ENCODE results near the gene COL6A1.

Gene COL6A1

GRCh38 chr21:46018615-46019014 is 37.0 kb downstream of the COL6A1 start:
- H2AFZ ChIP-seq (ENCODE audit: low read length) = no peak overlapping the region
- no peak overlapping the region for H3K4me3 ChIP-seq (ENCODE audit: low read depth, low read length, poor library complexity, severe bottlenecking)
- no peaks in the 10 kb centered on the region for H3K27me3 ChIP-seq (ENCODE audit: insufficient read depth, low read length)
- H3K79me2 ChIP-seq (ENCODE audit: insufficient read depth, low read length) = no peaks in the 10 kb centered on the region
- no peaks in the 10 kb centered on the region for H3K9me3 ChIP-seq (ENCODE audit: low read length)
- H4K20me1 ChIP-seq (ENCODE audit: insufficient read depth, low read length) = no peaks in the 10 kb centered on the region
- H3K9me2 ChIP-seq (ENCODE audit: low read depth, low read length) = no peaks in the 10 kb centered on the region
- H3K27ac ChIP-seq (ENCODE audit: low read depth, low read length, poor library complexity, severe bottlenecking) = no peak overlapping the region
- H3K4me2 ChIP-seq (ENCODE audit: low read length) = no peak overlapping the region
- H3K9ac ChIP-seq (ENCODE audit: low read length) = no peak overlapping the region
- no peaks in the 10 kb centered on the region for H3K36me3 ChIP-seq (ENCODE audit: insufficient read depth, low read length)
- H3F3A ChIP-seq (ENCODE audit: insufficient read depth, low read length) = no peaks in the 10 kb centered on the region
- no peaks in the 10 kb centered on the region for H3K4me1 ChIP-seq (ENCODE audit: insufficient read depth, low read length, severe bottlenecking)
- TF ChIP-seq EZH2 (IDR thresholded peaks at IDR 0.05; ENCODE audit: borderline replicate concordance, low read length) = no peak

- Histone ChIP-seq H3K79me2 (ENCODE audit: insufficient read depth, low read length) (no peaks in the 10 kb centered on the region), H3K4me3 (ENCODE audit: low read depth, low read length, poor library complexity, severe bottlenecking) (no peak overlapping the region), H3K27me3 (ENCODE audit: insufficient read depth, low read length) (no peaks in the 10 kb centered on the region), H3K4me1 (ENCODE audit: insufficient read depth, low read length, severe bottlenecking) (no peaks in the 10 kb centered on the region), H3K9ac (ENCODE audit: low read length) (no peak overlapping the region), H3K9me2 (ENCODE audit: low read depth, low read length) (no peaks in the 10 kb centered on the region), H2AFZ (ENCODE audit: low read length) (no peak overlapping the region), H3K9me3 (ENCODE audit: low read length) (no peaks in the 10 kb centered on the region), H3K27ac (ENCODE audit: low read depth, low read length, poor library complexity, severe bottlenecking) (no peak overlapping the region), H3F3A (ENCODE audit: insufficient read depth, low read length) (no peaks in the 10 kb centered on the region), H3K36me3 (ENCODE audit: insufficient read depth, low read length) (no peaks in the 10 kb centered on the region), H3K4me2 (ENCODE audit: low read length) (no peak overlapping the region), H4K20me1 (ENCODE audit: insufficient read depth, low read length) (no peaks in the 10 kb centered on the region)
- TF ChIP-seq EZH2 (IDR thresholded peaks at IDR 0.05; ENCODE audit: borderline replicate concordance, low read length) (no peak), CTCF (IDR thresholded peaks at IDR 0.05; ENCODE audit: low read length) (no peak)
These were observed 39.0 kb downstream of the COL6A1 start for GRCh38 chr21:46020581-46020980.

- Histone ChIP-seq H3F3A (ENCODE audit: insufficient read depth, low read length) (no peaks in the 10 kb centered on the region), H3K27ac (ENCODE audit: low read depth, low read length, poor library complexity, severe bottlenecking) (no peak overlapping the region), H3K36me3 (ENCODE audit: insufficient read depth, low read length) (no peaks in the 10 kb centered on the region), H4K20me1 (ENCODE audit: insufficient read depth, low read length) (no peaks in the 10 kb centered on the region), H3K4me1 (ENCODE audit: insufficient read depth, low read length, severe bottlenecking) (no peaks in the 10 kb centered on the region), H2AFZ (ENCODE audit: low read length) (no peak overlapping the region), H3K79me2 (ENCODE audit: insufficient read depth, low read length) (no peaks in the 10 kb centered on the region), H3K27me3 (ENCODE audit: insufficient read depth, low read length) (no peaks in the 10 kb centered on the region), H3K9ac (ENCODE audit: low read length) (no peak overlapping the region), H3K9me2 (ENCODE audit: low read depth, low read length) (no peaks in the 10 kb centered on the region), H3K9me3 (ENCODE audit: low read length) (no peaks in the 10 kb centered on the region), H3K4me3 (ENCODE audit: low read depth, low read length, poor library complexity, severe bottlenecking) (no peak overlapping the region), H3K4me2 (ENCODE audit: low read length) (no peak overlapping the region)
- TF ChIP-seq EZH2 (IDR thresholded peaks at IDR 0.05; ENCODE audit: borderline replicate concordance, low read length) (no peak), CTCF (IDR thresholded peaks at IDR 0.05; ENCODE audit: low read length) (no peak)
These were observed 39.8 kb downstream of the COL6A1 start for GRCh38 chr21:46021398-46021797.

GRCh38 chr21:46021978-46022544 is 40.5 kb downstream of the COL6A1 start:
- Histone ChIP-seq H3K9ac (ENCODE audit: low read length) (no peak overlapping the region), H3K36me3 (ENCODE audit: insufficient read depth, low read length) (no peaks in the 10 kb centered on the region), H3K4me1 (ENCODE audit: insufficient read depth, low read length, severe bottlenecking) (no peaks in the 10 kb centered on the region), H3K4me3 (ENCODE audit: low read depth, low read length, poor library complexity, severe bottlenecking) (no peak overlapping the region), H3K27me3 (ENCODE audit: insufficient read depth, low read length) (no peaks in the 10 kb centered on the region), H3K9me3 (ENCODE audit: low read length) (no peaks in the 10 kb centered on the region), H2AFZ (ENCODE audit: low read length) (no peak overlapping the region), H3K4me2 (ENCODE audit: low read length) (no peak overlapping the region), H3K9me2 (ENCODE audit: low read depth, low read length) (no peaks in the 10 kb centered on the region), H3K79me2 (ENCODE audit: insufficient read depth, low read length) (no peaks in the 10 kb centered on the region), H4K20me1 (ENCODE audit: insufficient read depth, low read length) (no peaks in the 10 kb centered on the region), H3K27ac (ENCODE audit: low read depth, low read length, poor library complexity, severe bottlenecking) (no peak overlapping the region), H3F3A (ENCODE audit: insufficient read depth, low read length) (no peaks in the 10 kb centered on the region)
- TF ChIP-seq EZH2 (IDR thresholded peaks at IDR 0.05; ENCODE audit: borderline replicate concordance, low read length) (no peak), CTCF (IDR thresholded peaks at IDR 0.05; ENCODE audit: low read length) (no peak)
